Activated naive CD8-positive, alpha-beta T cell treated with anti-CD3 and anti-CD28 coated beads, Interleukin-2, amount 50 U/mL, for 24 hours (primary cell): ENCODE measurements around the gene LAIR2.
A peak's percentile ranks its signal among the peaks of the same experiment; 100 is the strongest.
"Not testable (repeated sequence)": the region's sequence is repeated elsewhere in the genome, so short reads cannot be mapped to it uniquely, and the experiment has no call there.

Experiments used
- ATAC-seq: fragments of 150-1000 bp; cut with Tn5 transposase; one replicate; pipeline ENCODE4 v1.10.0; 2021
- DNase-seq: peaks from one replicate; pipeline ENCODE4 v3.0.0; 2021
- H3K27ac Mint-ChIP-seq: one replicate; pipeline ENCODE4 v1.8.0; 2021; ENCODE audit warnings: mild to moderate bottlenecking, mixed read lengths
- H3K27me3 Mint-ChIP-seq: one replicate; pipeline ENCODE4 v1.8.0; 2021; ENCODE audit warnings: mixed read lengths
- H3K36me3 Mint-ChIP-seq: one replicate; pipeline ENCODE4 v1.8.0; 2021; ENCODE audit warnings: low read depth, mixed read lengths
- H3K4me1 Mint-ChIP-seq: one replicate; pipeline ENCODE4 v1.8.0; 2021; ENCODE audit warnings: mixed read lengths
- H3K4me3 Mint-ChIP-seq: one replicate; pipeline ENCODE4 v1.8.0; 2021; ENCODE audit warnings: mild to moderate bottlenecking, moderate library complexity, mixed read lengths
- H3K9me3 Mint-ChIP-seq: one replicate; pipeline ENCODE4 v1.8.0; 2021; ENCODE audit warnings: mixed read lengths

The LAIR2 gene

DNA sequence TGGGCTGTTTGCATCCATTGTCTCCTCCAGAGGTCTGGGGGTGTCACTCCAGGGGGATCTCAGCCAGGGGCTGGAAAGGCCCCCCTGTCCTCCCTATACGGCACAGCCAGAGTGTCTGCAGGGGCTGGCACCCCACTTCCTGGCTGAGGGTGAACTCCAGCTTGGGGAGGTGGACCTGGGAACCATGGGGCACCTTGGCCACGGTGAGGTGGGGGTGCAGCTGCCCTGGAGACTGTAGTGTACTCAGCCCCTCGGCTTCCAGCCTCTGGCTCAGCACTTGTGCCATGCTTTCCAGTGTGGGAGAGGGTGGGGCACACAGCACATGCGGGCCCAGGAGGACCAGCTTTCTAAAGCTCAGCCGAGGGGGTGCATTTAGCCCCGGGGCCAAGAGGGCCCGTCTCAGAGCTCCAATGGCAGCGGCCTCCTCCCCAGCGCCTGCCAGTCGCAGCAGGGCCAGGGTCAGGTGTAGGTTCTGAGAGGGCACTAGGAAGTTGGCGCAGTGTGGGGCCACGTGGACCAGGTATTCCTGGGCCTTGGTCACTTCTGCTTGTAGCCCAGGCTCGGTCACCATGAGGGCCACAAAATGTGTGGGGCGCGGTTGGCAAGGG, 40.5 kb upstream of the LAIR2 start:
- DNase-seq (no peak), ATAC-seq (no peak)
- peaks cover 24% of the 10 kb centered on the region for H3K36me3 Mint-ChIP-seq

DNA sequence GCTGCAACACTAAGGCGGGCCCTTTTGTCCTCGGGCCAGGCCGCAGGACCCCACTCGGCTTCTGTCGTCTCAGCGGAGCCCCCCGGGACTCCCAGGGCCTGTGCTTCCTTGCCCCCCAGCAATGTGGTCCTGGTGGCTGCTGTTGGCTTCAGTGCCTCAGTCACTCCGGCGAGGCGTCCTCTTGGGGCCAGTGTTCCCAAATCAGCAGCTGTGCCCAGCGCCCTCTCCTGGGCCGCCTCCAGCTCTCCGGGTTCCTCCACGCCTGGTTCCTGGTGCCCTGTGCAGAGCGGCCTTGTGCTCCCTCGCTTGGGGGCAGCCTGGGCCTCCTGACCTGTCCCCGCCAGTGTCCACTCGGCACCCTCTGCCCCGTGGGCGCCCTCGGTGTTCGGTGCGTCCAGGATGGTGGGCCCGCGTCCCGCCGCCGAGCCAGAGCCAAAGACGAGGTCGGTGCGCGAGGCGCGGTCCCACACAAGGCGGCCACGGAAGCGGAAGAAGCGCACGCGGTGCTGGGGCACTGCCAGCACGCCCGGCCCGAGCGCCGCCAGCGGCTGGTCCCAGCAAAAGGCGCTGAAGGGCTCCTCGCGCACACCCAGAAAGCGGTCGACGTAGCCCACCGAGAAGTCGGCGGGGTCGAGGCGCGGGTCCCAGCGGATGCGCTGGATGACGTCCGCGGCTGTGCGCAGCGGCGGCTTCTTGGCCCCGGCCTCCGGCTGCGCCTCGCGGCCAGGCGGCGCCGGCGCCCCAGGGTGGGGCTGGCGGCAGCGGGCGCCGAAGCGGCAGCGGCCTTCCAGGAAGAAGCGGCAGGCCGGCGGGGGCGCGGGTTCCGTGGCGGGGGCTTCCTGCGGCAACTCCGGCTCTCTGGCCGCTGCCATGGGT, 39.7 kb upstream of the LAIR2 start:
- Mint-ChIP-seq H3K27me3 (peaks cover 12% of the 10 kb centered on the region), H3K36me3 (peaks cover 21% of the 10 kb centered on the region), H3K4me1 (peaks cover 39% of the 10 kb centered on the region), H3K4me3 (peak overlapping the region; percentile 78), H3K9me3 (no peaks in the 10 kb centered on the region), H3K27ac (peak overlapping the region; percentile 64)
- DNase-seq (peak; percentile 65), ATAC-seq (peak; percentile 21)

More for the DNA sequence above, 40.5 kb upstream of the LAIR2 start:
- Mint-ChIP-seq H3K9me3 (no peaks in the 10 kb centered on the region), H3K4me1 (peaks cover 39% of the 10 kb centered on the region), H3K27ac (peak overlapping the region; percentile 64), H3K4me3 (peak overlapping the region; percentile 72), H3K27me3 (peaks cover 12% of the 10 kb centered on the region)

DNA sequence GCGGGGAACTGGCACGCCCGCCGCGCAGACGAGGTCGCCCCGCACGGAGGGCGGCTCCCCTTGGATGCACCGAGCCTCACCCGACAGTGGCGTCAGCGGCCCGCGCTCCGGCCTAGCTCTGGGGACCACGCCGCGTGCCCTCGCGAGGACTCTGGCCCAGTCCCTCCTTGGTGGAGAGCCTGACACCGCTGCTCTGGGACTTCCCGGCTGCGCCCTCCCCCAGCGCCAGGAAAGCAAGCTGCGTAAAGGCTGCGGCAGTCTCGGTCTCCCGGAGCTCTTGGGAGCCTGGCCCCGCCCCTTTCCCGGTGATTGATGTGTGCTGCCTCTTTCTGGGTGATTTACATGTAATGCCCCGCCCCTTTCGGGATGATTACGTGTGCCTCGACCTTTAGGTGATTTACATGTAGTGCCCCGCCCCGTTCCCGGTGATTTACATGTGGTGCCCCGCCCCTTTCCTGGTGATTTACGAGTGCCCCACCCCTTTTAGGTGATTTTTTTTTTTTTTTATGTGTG, 39.0 kb upstream of the LAIR2 start, which contains the start of gene LENG9:
Gene LENG9 (minus strand): TSS at position 248 of the 513 bp plus-strand sequence. CDS start 252 bp downstream, outside the sequence.
- peaks cover 35% of the 10 kb centered on the region for H3K4me1 Mint-ChIP-seq
- no peaks in the 10 kb centered on the region for H3K9me3 Mint-ChIP-seq
- peak; percentile 68 for ATAC-seq
- peak; percentile 98 for DNase-seq
- H3K27me3 Mint-ChIP-seq = peaks cover 19% of the 10 kb centered on the region
- H3K36me3 Mint-ChIP-seq = peaks cover 14% of the 10 kb centered on the region
- H3K4me3 Mint-ChIP-seq = peak within 1 kb of the TSS; percentile 78
- peak within 1 kb of the TSS; percentile 80 for H3K27ac Mint-ChIP-seq

DNA sequence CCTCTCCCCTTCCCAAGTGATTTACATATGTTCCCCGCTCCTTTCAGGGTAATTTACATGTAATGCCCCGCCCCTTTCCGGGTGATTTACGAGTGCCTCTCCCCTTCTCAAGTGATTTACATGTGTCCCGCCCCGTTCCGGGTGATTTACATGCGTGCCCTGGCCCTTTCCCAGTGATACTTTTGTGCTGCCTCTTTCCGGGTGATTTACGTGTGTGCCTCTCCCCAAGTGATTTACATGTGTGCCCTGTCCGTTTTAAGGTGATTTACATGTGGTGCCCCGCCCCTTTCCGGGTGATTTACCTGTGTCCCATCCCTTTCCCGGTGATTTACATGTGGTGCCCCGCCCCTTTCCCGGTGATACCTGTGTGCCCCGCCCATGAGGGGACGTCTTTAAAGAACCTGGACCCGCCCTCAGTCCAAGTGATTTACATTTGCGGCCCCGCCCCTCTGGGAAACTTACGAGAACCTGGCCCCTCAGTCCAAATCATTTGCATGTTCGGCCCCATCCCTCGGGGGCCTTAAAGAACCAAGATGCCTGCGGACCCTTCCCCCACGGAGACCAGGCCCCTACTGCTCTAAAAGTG, 38.5 kb upstream of the LAIR2 start:
- H3K4me3 Mint-ChIP-seq = peak overlapping the region; percentile 78
- DNase-seq = peak; percentile 87
- H3K4me1 Mint-ChIP-seq = peaks cover 30% of the 10 kb centered on the region
- H3K36me3 Mint-ChIP-seq = peaks cover 9% of the 10 kb centered on the region
- peak; percentile 50 for ATAC-seq
- no peaks in the 10 kb centered on the region for H3K9me3 Mint-ChIP-seq
- H3K27ac Mint-ChIP-seq = peak overlapping the region; percentile 80
- H3K27me3 Mint-ChIP-seq = peaks cover 24% of the 10 kb centered on the region

DNA sequence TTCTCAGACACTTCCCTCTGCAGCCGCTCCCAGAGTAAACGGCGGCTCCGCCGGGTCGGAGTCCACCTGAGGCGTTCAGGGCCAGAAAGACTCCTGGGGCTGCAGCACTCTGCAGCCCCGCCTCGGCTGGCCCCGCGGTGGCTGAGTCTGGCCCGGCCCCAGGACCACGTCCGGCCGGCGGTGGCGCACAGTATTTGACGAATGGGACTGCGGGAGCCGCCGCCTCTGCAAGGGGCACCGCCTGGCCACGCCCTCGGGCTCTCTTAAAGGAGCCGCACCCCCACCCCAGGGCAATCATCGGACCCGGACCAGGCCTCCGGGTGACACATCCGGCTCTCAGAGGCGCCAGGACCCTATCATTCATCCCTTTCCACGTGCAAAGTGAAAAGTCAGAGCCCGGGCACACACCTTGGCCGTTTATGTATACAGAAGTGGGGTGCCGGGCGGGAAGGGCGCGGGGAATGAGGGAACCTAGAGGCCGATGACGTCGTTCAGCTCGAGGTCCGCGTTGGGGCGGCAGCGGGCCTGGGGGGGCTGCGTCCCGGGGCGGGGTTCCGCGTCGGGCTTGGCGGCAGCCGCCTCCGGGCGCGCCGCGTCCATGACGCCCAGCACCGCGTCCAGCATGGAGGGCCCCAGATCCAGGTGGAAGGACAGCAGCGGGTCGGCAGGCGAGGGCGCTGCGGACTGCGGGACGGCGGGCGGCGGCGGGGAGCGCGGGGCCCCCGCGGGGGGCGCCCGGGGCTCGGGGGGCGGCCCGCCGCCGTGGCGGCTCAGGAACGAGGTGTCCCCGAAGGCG, 37.8 kb upstream of the LAIR2 start:
- Mint-ChIP-seq H3K9me3 (no peaks in the 10 kb centered on the region), H3K4me1 (peaks cover 26% of the 10 kb centered on the region), H3K4me3 (peak overlapping the region; percentile 78), H3K36me3 (peaks cover 5% of the 10 kb centered on the region), H3K27ac (peak overlapping the region; percentile 80), H3K27me3 (peaks cover 30% of the 10 kb centered on the region)
- ATAC-seq (peak; percentile 34), DNase-seq (peak; percentile 88)

DNA sequence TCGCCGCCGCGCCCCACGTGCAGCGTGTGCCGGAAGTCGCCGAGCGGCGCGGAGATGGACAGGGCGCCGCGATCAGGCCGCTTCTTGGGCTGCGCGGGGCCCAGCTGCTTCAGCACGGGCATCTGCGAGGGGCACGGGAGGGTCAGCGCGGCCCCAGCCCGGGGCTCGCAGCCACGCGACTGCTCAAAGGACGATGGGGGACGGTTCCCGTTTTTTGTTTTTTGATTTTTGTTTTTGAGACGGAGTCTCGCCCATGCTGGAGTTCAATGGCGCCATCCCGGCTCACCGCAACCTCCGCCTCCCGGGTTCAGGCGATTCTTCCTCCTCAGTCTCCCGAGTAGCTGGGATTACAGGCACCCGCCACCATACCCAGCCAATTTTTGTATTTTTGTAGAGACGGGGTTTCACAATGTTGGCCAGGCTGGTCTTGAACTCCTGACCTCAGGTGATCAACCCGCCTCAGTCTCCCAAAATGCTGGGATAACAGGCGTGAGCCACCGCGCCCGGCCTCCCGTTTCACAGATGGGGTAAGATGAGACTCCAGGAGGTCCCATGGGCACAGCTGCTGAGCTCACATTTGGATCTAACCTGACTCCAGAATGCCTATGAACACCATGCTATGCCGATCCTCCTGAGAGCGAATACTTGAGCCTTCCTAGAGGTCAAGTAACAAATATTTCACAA, 37.1 kb upstream of the LAIR2 start:
- ATAC-seq (no peak), DNase-seq (no peak)
- H3K27ac Mint-ChIP-seq = no peak overlapping the region
- H3K4me3 Mint-ChIP-seq = peak overlapping the region; percentile 37
- H3K4me1 Mint-ChIP-seq = peaks cover 33% of the 10 kb centered on the region
- H3K27me3 Mint-ChIP-seq = peaks cover 38% of the 10 kb centered on the region
- peaks cover 5% of the 10 kb centered on the region for H3K36me3 Mint-ChIP-seq
- no peaks in the 10 kb centered on the region for H3K9me3 Mint-ChIP-seq

DNA sequence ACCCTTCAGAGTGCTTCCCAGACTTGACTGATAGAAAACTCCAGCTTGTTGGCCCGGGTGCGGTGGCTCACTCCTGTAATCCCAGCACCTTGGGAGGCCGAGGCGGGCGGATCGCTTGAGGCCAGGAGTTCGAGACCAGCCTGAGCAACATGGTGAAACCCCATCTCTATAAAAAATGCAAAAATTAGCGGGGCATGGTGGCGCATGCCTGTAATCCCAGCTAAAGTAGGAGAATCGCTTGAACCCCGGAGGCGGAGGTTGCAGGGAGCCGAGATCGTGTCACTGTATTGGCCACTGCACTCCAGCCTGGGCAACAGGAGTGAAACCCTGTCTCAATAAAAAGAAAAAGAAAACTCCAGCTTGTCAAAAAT, 36.5 kb upstream of the LAIR2 start:
- H3K27ac Mint-ChIP-seq, ATAC-seq, H3K9me3 Mint-ChIP-seq, H3K36me3 Mint-ChIP-seq, DNase-seq: not testable (repeated sequence)
- peak overlapping the region; percentile 37 for H3K4me3 Mint-ChIP-seq
- H3K4me1 Mint-ChIP-seq = peaks cover 37% of the 10 kb centered on the region
- peaks cover 42% of the 10 kb centered on the region for H3K27me3 Mint-ChIP-seq

DNA sequence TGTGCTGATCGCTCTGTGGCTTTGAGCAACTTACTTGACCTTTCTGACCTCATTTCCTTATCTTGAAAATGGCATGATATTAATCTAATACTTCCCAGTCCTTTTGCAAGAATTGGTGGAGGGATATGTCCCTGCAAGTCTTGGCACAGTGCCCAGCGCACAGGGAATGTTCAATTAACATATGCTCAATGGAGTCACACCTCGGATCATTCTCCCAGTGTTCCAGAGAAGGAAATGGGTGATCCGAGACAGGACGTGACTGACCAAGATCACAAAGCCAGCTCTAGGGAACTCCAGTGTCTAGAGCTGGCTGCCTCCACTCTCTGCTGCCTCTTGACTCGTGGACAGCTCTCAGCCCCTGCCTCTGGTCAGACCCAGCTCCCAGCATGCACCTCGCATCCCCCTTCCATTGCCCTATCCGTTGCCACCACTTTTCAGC, 33.1 kb upstream of the LAIR2 start:
- H3K27ac Mint-ChIP-seq = no peak overlapping the region
- DNase-seq = no peak

DNA sequence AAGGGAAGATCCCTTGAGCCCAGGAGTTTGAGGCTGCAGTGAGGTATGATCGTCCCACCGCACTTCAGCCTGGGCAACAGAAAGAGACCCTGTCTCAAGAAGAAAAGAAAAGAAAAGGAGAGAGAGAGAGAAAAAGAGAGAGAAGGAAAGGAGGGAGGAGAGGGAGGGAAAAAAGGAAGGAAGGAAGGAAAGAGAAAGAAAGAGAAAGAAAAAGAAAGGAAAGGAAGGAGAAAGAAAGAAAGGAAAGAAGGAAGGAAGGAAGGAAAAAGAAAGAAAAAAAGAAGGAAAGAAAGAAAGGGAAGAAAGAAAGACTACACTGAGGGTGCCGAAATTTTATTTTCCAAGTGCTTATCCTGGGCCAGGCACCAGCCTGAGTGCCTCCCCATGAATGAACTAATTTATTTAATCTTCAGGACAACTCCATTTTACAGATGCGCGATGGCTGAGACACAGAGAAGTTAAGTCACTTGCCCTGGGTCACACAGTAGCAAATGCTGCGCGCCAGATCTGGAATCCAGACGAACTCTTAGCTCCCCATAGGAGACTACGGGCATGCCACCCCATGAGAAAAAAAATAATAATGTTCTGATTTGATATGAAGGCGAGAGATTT, 32.2 kb upstream of the LAIR2 start:
- peaks cover 56% of the 10 kb centered on the region for H3K27me3 Mint-ChIP-seq
- no peak for ATAC-seq
- DNase-seq = no peak
- peaks cover 25% of the 10 kb centered on the region for H3K4me1 Mint-ChIP-seq
- H3K36me3 Mint-ChIP-seq = no peaks in the 10 kb centered on the region
- H3K4me3 Mint-ChIP-seq = no peak overlapping the region
- no peak overlapping the region for H3K27ac Mint-ChIP-seq
- H3K9me3 Mint-ChIP-seq = no peaks in the 10 kb centered on the region

More for the DNA sequence above, 33.1 kb upstream of the LAIR2 start:
- Mint-ChIP-seq H3K4me1 (peaks cover 28% of the 10 kb centered on the region), H3K4me3 (no peak overlapping the region), H3K9me3 (no peaks in the 10 kb centered on the region), H3K27me3 (peaks cover 54% of the 10 kb centered on the region), H3K36me3 (no peaks in the 10 kb centered on the region)
- no peak for ATAC-seq

DNA sequence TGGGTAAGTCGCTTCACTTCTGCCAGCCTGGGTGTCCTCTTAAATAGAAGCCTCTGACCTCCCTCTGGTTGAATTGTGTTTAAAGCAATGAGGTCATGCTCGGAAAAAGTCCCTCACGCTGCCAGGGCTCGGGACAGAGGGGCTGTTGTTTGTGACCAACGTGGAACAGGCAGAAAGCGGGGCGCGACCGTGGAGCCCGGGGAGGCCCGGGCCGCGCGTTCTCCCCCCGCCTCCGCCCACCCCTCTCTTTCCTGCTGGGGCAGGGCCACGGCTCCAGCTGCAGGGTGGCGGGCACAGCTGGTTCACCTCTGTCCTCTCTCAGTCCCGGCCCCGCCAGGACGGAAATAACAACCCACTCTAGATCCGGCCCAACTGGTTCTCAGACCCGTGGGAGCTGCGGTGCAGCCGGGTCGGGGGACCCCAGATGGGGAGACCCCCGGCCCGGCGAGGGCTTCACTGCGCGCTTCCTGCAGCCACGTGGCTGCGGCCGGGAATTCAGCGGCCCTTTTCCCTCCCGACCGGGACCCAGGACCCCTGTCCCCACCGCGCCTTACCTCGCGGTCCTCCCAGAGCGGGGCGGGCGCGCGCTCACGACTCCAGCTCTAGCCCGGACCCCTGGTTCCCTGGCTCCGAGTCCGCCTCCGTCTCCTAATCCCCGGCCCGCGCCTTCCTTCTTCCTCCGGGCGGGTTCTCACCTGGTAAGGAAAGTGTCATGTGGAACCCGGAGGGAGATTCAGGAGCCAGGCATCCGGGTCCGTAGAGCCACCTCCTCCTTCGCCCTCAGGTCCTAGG, 31.4 kb upstream of the LAIR2 start:
- no peak overlapping the region for H3K27ac Mint-ChIP-seq
- H3K9me3 Mint-ChIP-seq = no peaks in the 10 kb centered on the region
- DNase-seq (no peak), ATAC-seq (peak; percentile 44)
- H3K4me1 Mint-ChIP-seq = peaks cover 22% of the 10 kb centered on the region
- H3K4me3 Mint-ChIP-seq = no peak overlapping the region
- H3K36me3 Mint-ChIP-seq = no peaks in the 10 kb centered on the region
- H3K27me3 Mint-ChIP-seq = peaks cover 50% of the 10 kb centered on the region

DNA sequence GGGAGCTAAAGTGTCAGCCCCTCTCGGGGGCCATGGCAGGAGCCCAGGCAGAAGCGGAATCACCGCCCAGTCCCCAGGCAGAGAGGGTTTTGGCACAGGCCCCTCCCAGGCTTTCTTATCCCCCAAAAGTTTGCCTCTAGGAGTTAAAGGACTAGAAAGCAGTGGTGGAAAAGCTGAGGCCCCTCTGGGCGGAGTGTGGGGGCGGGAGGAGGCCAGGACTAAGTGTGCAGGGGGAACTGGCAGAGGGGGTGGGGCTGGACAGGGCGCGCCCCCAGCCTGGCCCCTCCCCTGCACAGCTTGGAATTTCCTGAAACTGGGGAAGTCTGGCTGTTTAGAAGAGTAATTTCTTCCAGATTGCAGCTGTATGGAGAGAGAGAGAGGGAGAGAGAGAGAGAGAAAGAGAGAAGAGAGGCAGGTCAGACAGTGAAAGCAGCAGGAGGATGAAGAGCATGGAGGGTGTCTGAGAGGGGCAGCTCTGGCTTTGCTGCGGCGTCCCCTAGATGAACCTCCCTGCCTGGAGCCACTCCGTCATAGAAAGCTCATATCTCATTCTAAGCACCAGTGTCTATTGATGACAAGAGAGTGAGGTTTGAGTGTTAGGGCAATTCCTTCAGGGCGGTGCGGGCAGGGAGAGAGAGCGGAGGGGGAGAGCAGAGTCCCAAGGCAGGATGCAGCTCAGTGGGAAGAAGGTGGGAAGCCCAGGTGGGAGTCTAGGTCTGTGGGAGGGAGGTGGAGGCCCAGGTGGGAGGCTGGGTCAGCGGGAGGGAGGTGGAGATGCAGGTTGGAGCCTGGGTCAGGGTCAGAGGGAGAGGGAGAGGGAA, 29.4 kb upstream of the LAIR2 start, which contains the start of gene CDC42EP5:
Gene CDC42EP5 (minus strand): TSS at position 226 of the 821 bp plus-strand sequence. CDS start 7,749 bp downstream, outside the sequence.
- Mint-ChIP-seq H3K9me3 (no peaks in the 10 kb centered on the region), H3K27ac (no peak within 1 kb of the TSS), H3K27me3 (peaks cover 58% of the 10 kb centered on the region), H3K4me1 (peaks cover 22% of the 10 kb centered on the region), H3K36me3 (no peaks in the 10 kb centered on the region), H3K4me3 (no peak within 1 kb of the TSS)
- ATAC-seq (peak; percentile 57), DNase-seq (peak; percentile 54)

DNA sequence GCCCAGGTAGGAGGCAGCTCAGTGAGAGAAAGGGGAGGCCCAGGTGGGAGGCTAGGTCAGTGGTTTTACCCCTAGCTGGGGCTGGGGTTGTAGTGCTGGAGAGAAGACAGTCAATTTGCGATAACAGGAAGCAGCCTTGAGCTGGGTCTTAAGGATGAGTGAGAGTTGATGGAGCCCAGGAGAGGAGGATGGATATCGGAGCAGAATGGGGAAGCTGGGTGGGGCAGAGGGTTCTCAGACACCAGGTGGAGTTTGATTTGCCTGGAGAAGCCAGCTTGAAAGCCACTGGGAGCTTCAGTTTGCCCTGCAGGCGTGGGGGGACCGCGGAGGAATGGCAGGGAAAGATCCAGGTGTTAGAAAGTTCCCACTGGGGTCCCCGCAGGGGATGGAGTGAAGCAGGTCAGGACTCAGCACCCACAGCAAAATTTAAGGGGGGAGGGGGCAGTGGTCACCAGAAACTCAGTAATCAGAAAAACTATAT, 28.7 kb upstream of the LAIR2 start:
- H3K36me3 Mint-ChIP-seq = no peaks in the 10 kb centered on the region
- DNase-seq = no peak
- no peak overlapping the region for H3K4me3 Mint-ChIP-seq
- peaks cover 56% of the 10 kb centered on the region for H3K27me3 Mint-ChIP-seq
- peaks cover 22% of the 10 kb centered on the region for H3K4me1 Mint-ChIP-seq
- no peak overlapping the region for H3K27ac Mint-ChIP-seq
- no peak for ATAC-seq
- H3K9me3 Mint-ChIP-seq = no peaks in the 10 kb centered on the region
